B cell (primary cell): ENCODE data around the gene SLC9A9. TPM values are rescaled to one million over a fixed set of nuclear protein-coding genes. Genes with fewer than 3 reads are reported as not detected.

Experiments
- ATAC-seq: fragments of 200-7000 bp; cut with Tn5 transposase; one replicate; pipeline ENCODE4 v1.10.0; 2021; ENCODE audit warnings: low read depth, mild to moderate bottlenecking, moderate number of reproducible peaks, moderate library complexity
- CTCF ChIA-PET: fragments of 350-600 bp; sonication (Branson Sonifier 250); formaldehyde crosslinking; loops from one replicate; lab custom pipeline; 2021; ENCODE audit warnings: antibody characterized with exemption, inconsistent platforms; lab: Charles Lee
- POLR2A ChIA-PET: fragments of 350-600 bp; sonication (Branson Sonifier 250); formaldehyde crosslinking; loops from one replicate; lab custom pipeline; 2021; ENCODE audit warnings: antibody characterized with exemption; lab: Charles Lee
- DNase-seq: peaks from one replicate; pipeline ENCODE4 v3.0.0; 2013
- H2AFZ ChIP-seq: 2 replicates; pipeline ENCODE4 v1.6.1; 2012; ENCODE audit warnings: mild to moderate bottlenecking, low read depth, low read length; ENCODE audit not compliant: insufficient read depth, poor library complexity, severe bottlenecking
- H3K27ac ChIP-seq, 2 donors: 1 replicate in 1 of 2; 2 replicates in 1 of 2; pipeline ENCODE4 v1.5.1; 2012 to 2013; ENCODE audit warnings: low read length in 2 of 2, mild to moderate bottlenecking in 2 of 2, moderate library complexity in 1 of 2
- H3K27me3 ChIP-seq, 4 experiments: fragments of 200-600 bp in 1 of 4; sonication (generic) in 1 of 4; replicated peaks in 1 of 4; 1 replicate in 2 of 4; 2 replicates in 2 of 4; pipeline versions ENCODE4 v1.6.1 to v1.7.0; 2013 to 2016; ENCODE audit warnings: low read length in 3 of 4, mild to moderate bottlenecking in 2 of 4, mixed read lengths in 1 of 4, moderate library complexity in 1 of 4; ENCODE audit not compliant: insufficient read depth in 4 of 4, control insufficient read depth in 3 of 4; ENCODE audit errors: control extremely low read depth in 1 of 4
- H3K36me3 ChIP-seq, 2 experiments: replicated peaks in 1 of 2; 1 replicate in 1 of 2; 2 replicates in 1 of 2; pipeline versions ENCODE4 v1.6.1 to v1.7.1; 2013; ENCODE audit warnings: low read length in 1 of 2; ENCODE audit not compliant: insufficient read depth in 2 of 2, control insufficient read depth in 1 of 2; ENCODE audit errors: control extremely low read depth in 1 of 2, extremely low read depth in 1 of 2
- H3K4me1 ChIP-seq, 2 donors: fragments of 200-600 bp in 1 of 2; sonication (generic) in 1 of 2; 1 replicate in 1 of 2; 2 replicates in 1 of 2; pipeline versions ENCODE4 v1.5.1 to v1.6.1; 2013 to 2017; ENCODE audit warnings: low read length in 2 of 2; ENCODE audit not compliant: control insufficient read depth in 2 of 2, insufficient read depth in 2 of 2
- H3K4me2 ChIP-seq: replicated peaks from 2 replicates; pipeline ENCODE3; 2012; ENCODE audit warnings: mild to moderate bottlenecking, low read depth, low read length; ENCODE audit not compliant: poor library complexity, severe bottlenecking
- H3K4me3 ChIP-seq, 5 experiments: fragments of 200-600 bp in 1 of 5; sonication (generic) in 1 of 5; 1 replicate in 3 of 5; 2 replicates in 2 of 5; pipeline versions ENCODE4 v1.5.1 to v1.7.0; 2011 to 2016; ENCODE audit warnings: low read length in 4 of 5, mild to moderate bottlenecking in 4 of 5, low read depth in 2 of 5, control low read depth in 1 of 5, moderate library complexity in 1 of 5; ENCODE audit not compliant: insufficient read depth in 1 of 5; ENCODE audit errors: control extremely low read depth in 1 of 5, extremely low read depth in 1 of 5
- H3K79me2 ChIP-seq: fragments of 200-600 bp; sonication (generic); one replicate; pipeline ENCODE4 v1.6.0; 2016; ENCODE audit warnings: low read length; ENCODE audit not compliant: control insufficient read depth, insufficient read depth
- H3K9ac ChIP-seq: fragments of 200-600 bp; sonication (generic); 2 replicates; pipeline ENCODE4 v1.6.1; 2017; ENCODE audit warnings: mild to moderate bottlenecking, low read length, moderate library complexity
- H3K9me3 ChIP-seq, 3 donors: one replicate each; pipeline versions ENCODE4 v1.6.1 to v1.7.1; 2013; ENCODE audit warnings: low read length in 2 of 3; ENCODE audit not compliant: control insufficient read depth in 2 of 3, insufficient read depth in 1 of 3; ENCODE audit errors: control extremely low read depth in 1 of 3
- H4K20me1 ChIP-seq: 2 replicates; pipeline ENCODE4 v1.6.0; 2012; ENCODE audit warnings: mild to moderate bottlenecking, low read length; ENCODE audit not compliant: insufficient read depth, control insufficient read depth, poor library complexity, severe bottlenecking
- H3K27ac Mint-ChIP-seq: one replicate; pipeline ENCODE4 v1.8.0; 2021; ENCODE audit warnings: mixed read lengths
- H3K27me3 Mint-ChIP-seq: one replicate; pipeline ENCODE4 v1.8.0; 2021; ENCODE audit warnings: mixed read lengths
- H3K4me1 Mint-ChIP-seq: one replicate; pipeline ENCODE4 v1.8.0; 2021; ENCODE audit warnings: mixed read lengths
- H3K4me3 Mint-ChIP-seq: one replicate; pipeline ENCODE4 v1.8.0; 2021; ENCODE audit warnings: mixed read lengths
- H3K9me3 Mint-ChIP-seq: one replicate; pipeline ENCODE4 v1.8.0; 2022; ENCODE audit warnings: mixed read lengths; ENCODE audit not compliant: insufficient read depth
- EZH2 ChIP-seq: IDR thresholded peaks from 2 replicates; pipeline ENCODE4 v1.6.1; 2012; ENCODE audit warnings: borderline replicate concordance, low read depth, mild to moderate bottlenecking, moderate library complexity, low read length; ENCODE audit not compliant: insufficient read depth, poor library complexity, severe bottlenecking
- WGBS: methylation state at CpG from one replicate; pipeline ENCODE4 v1.1.5; 2013; ENCODE audit warnings: missing lambda C conversion rate; ENCODE audit not compliant: insufficient coverage; 5-methylcytosine and 5-hydroxymethylcytosine counted together
- intact Hi-C: fragments of 100-400 bp; cut with micrococcal nuclease; formaldehyde crosslinking; loops from one replicate; pipeline ENCODE4 v1.10.0; 2022
- polyA plus RNA-seq: library from polyadenylated mRNA; depleted of rRNA; stranded (reverse); fragments of >200 nt; gene quantifications from 2 replicates; pipeline ENCODE4 v1.2.3, GENCODE V29; 2012
- total RNA-seq, 2 donors: library from RNA; stranded (reverse); fragments of 120-200 nt in 1 of 2; gene quantifications; 1 replicate in 1 of 2; 2 replicates in 1 of 2; pipeline versions ENCODE4 v1.2.3 to v1.2.4, GENCODE V29; 2013 to 2022
- TF ChIP-seq, protein P1 (sequence below): fragments of 200-600 bp; IDR thresholded peaks from one replicate; pipeline ENCODE4 v1.8.0; 2022; ENCODE audit warnings: antibody characterized with exemption, mild to moderate bottlenecking

The SLC9A9 gene
- total and polyA plus RNA-seq, 2 donors (not counting 1 experiment from before 2014, with no cell fraction given), result 7.7 to 17.3 TPM

- no peak for TF ChIP-seq EZH2
- TF ChIP-seq, protein P1, sequence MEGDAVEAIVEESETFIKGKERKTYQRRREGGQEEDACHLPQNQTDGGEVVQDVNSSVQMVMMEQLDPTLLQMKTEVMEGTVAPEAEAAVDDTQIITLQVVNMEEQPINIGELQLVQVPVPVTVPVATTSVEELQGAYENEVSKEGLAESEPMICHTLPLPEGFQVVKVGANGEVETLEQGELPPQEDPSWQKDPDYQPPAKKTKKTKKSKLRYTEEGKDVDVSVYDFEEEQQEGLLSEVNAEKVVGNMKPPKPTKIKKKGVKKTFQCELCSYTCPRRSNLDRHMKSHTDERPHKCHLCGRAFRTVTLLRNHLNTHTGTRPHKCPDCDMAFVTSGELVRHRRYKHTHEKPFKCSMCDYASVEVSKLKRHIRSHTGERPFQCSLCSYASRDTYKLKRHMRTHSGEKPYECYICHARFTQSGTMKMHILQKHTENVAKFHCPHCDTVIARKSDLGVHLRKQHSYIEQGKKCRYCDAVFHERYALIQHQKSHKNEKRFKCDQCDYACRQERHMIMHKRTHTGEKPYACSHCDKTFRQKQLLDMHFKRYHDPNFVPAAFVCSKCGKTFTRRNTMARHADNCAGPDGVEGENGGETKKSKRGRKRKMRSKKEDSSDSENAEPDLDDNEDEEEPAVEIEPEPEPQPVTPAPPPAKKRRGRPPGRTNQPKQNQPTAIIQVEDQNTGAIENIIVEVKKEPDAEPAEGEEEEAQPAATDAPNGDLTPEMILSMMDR, result no peak
- peaks cover 32 to 47% of the 10 kb centered on the region in 2 donors for H3K4me1 ChIP-seq
- peak overlapping the region; percentile 68 for H3K27ac Mint-ChIP-seq
- no peaks in the 10 kb centered on the region for H3K27me3 Mint-ChIP-seq
- ATAC-seq, result peak; percentile 52
- ChIA-PET CTCF (no interaction called here), POLR2A (interaction anchor here (0.6 kb wide), 1 partner anchor 428 kb away, joined by 18 read pairs; no protein-coding TSS in a partner anchor)
- H3K4me2 ChIP-seq, result peak overlapping the region; percentile 5
- no peak overlapping the region for H3K27ac ChIP-seq
- H3K4me1 Mint-ChIP-seq, result peaks cover 55% of the 10 kb centered on the region
- H3K4me3 Mint-ChIP-seq, result peak overlapping the region; percentile 48
- H3K9ac ChIP-seq, result no peak overlapping the region
- peaks cover 0 to 1% (median 0%) of the 10 kb centered on the region in 3 donors for H3K9me3 ChIP-seq
- no peaks in the 10 kb centered on the region for H3K36me3 ChIP-seq
- no peaks in the 10 kb centered on the region for H3K27me3 ChIP-seq
- DNase-seq, result peak; percentile 29
- H4K20me1 ChIP-seq, result no peaks in the 10 kb centered on the region
- H3K9me3 Mint-ChIP-seq, result no peaks in the 10 kb centered on the region
- WGBS, result no CpG with 5 or more reads among the region's 1 CpG
- peak overlapping the region; percentile 0 for H2AFZ ChIP-seq
- no peaks in the 10 kb centered on the region for H3K79me2 ChIP-seq
- H3K4me3 ChIP-seq, result no peak overlapping the region
- intact Hi-C loops, result loop anchor here (5.0 to 10.0 kb wide), 2 partner anchors 107 to 544 kb away; partner anchors contain the start of gene DIPK2A
These were observed 420.0 kb downstream of the SLC9A9 start for GRCh38 chr3:143428294-143428693.

GRCh38 chr3:143427631-143428030 is 420.6 kb downstream of the SLC9A9 start:
- Histone ChIP-seq H3K9me3 (peaks cover 0 to 1% (median 0%) of the 10 kb centered on the region in 3 donors), H3K4me1 (peaks cover 32 to 49% of the 10 kb centered on the region in 2 donors), H3K4me2 (no peak overlapping the region), H3K4me3 (no peak overlapping the region), H4K20me1 (no peaks in the 10 kb centered on the region), H3K9ac (no peak overlapping the region), H3K27me3 (no peaks in the 10 kb centered on the region), H3K36me3 (no peaks in the 10 kb centered on the region), H2AFZ (no peak overlapping the region), H3K79me2 (no peaks in the 10 kb centered on the region), H3K27ac (no peak overlapping the region)
- ATAC-seq, result no peak
- TF ChIP-seq, protein P1, result no peak
- ChIA-PET POLR2A (interaction anchor here (0.6 kb wide), 1 partner anchor 427 kb away, joined by 18 read pairs; no protein-coding TSS in a partner anchor), CTCF (interaction anchor here (0.9 kb wide), 1 partner anchor 247 kb away, joined by 3 read pairs; no protein-coding TSS in a partner anchor)
- Mint-ChIP-seq H3K9me3 (no peaks in the 10 kb centered on the region), H3K27me3 (no peaks in the 10 kb centered on the region), H3K4me1 (peaks cover 60% of the 10 kb centered on the region), H3K27ac (no peak overlapping the region), H3K4me3 (no peak overlapping the region)
- intact Hi-C loops, result loop anchor here (5.0 to 10.0 kb wide), 2 partner anchors 107 to 545 kb away; partner anchors contain the start of gene DIPK2A
- no CpG with 5 or more reads among the region's 1 CpG for WGBS
- DNase-seq, result no peak
